GM12801 (cell line): Measurements from ENCODE around the gene TSPO2.

Experiments
- TF ChIP-seq, protein P1 (sequence below): IDR thresholded peaks from one replicate; pipeline ENCODE4 v1.5.1; 2011; ENCODE audit warnings: control low read depth; ENCODE audit not compliant: insufficient read length; ENCODE audit errors: extremely low read depth

TSPO2 gene

GRCh38 chr6:41002168-41002567 is 40.1 kb upstream of the TSPO2 start:
- TF ChIP-seq, protein P1, sequence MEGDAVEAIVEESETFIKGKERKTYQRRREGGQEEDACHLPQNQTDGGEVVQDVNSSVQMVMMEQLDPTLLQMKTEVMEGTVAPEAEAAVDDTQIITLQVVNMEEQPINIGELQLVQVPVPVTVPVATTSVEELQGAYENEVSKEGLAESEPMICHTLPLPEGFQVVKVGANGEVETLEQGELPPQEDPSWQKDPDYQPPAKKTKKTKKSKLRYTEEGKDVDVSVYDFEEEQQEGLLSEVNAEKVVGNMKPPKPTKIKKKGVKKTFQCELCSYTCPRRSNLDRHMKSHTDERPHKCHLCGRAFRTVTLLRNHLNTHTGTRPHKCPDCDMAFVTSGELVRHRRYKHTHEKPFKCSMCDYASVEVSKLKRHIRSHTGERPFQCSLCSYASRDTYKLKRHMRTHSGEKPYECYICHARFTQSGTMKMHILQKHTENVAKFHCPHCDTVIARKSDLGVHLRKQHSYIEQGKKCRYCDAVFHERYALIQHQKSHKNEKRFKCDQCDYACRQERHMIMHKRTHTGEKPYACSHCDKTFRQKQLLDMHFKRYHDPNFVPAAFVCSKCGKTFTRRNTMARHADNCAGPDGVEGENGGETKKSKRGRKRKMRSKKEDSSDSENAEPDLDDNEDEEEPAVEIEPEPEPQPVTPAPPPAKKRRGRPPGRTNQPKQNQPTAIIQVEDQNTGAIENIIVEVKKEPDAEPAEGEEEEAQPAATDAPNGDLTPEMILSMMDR = no peak

- TF ChIP-seq, protein P1 = no peak
Observed at GRCh38 chr6:41008011-41008410, 34.3 kb upstream of the TSPO2 start.

DNA sequence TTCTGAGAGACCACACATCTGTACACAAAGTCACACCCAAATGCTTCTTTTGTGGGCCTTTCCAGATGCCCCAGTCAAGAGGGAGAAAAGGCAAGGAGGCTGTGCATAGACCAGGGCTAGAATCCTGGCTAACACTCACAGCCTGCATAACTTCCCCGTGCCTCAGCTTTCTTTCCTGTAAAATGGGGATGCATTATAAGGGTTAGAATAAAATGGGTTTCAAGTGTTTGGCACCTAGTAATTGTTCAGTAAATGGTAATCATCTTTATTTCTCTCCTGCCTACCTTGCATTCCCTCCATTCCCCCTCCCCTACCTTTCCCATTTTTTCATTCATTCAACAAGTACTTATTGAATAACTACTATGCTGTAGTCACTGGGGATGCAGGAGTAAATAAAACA is 32.6 kb upstream of the TSPO2 start:
- TF ChIP-seq, protein P1 = no peak

GRCh38 chr6:41011673-41012072 is 30.6 kb upstream of the TSPO2 start:
- TF ChIP-seq, protein P1 = no peak

DNA sequence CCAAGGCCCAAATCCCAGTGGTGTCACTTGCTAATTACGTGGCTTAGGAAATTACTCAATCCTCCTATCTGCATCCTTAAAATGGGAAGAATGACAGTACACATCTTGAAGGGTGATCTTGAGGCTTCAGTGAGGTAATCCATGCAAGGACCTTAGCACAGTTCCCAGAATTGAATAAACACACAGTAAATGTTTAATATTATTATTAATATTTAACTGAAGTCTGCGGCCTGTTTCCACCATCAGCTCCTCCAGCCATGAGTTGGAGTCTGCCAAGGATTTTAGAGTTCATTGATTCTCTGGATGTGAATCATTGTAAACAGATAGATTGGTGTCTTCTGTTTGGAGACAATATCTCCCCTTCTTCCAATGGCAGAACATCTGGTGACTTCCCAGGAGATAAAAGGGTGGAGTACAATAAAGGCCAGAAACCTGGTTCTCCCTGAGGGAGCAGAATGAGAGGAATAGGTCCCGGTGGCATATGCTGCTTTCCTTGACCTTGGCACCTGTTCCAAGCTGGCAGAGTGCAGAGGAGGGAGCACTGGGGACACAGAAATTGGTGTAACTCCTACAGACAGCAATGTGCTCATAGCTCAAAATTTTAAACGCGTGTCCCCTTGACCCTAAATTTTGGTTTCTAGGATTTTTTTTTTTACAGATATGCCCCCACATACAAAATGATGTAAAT is 28.7 kb upstream of the TSPO2 start:
- TF ChIP-seq, protein P1 = no peak

- TF ChIP-seq, protein P1 = no peak
Observed at GRCh38 chr6:41014780-41015179, 27.5 kb upstream of the TSPO2 start.

DNA sequence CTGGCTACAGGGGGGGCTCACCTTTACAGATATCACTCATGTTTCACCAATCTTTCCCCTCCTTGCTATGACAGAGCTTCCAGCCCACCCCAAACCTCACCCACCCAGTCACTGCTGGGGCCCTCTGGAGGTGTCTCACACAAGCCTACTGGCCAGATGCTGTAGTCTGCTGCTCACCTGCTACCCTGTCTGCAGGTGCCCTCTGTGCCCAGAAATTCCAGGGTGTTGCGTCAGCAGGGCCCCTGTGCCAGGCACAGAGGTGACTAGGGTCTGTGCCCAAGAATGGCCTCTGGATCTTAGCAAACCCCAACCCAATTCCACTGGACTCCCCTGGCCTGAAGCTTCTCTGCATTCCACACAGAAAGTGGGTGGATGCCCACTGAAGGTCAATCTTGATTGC is 24.6 kb upstream of the TSPO2 start:
- TF ChIP-seq, protein P1 = no peak
